Common myeloid progenitor, CD34-positive (primary cell): ENCODE results near the gene SSH3.

Experiments
- CTCF ChIA-PET: fragments of 350-600 bp; sonication (Branson Sonifier 250); formaldehyde crosslinking; loops from one replicate; lab custom pipeline; 2021; ENCODE audit warnings: antibody characterized with exemption; lab: Charles Lee
- POLR2A ChIA-PET: fragments of 350-600 bp; sonication (Branson Sonifier 250); formaldehyde crosslinking; loops from one replicate; lab custom pipeline; 2021; ENCODE audit warnings: antibody characterized with exemption; lab: Charles Lee
- DNase-seq, 3 donors: peaks; one replicate each; pipeline versions ENCODE4 v3.0.0 to v3.0.0-alpha.2; 2013
- H3K27ac ChIP-seq, 2 experiments: 1 replicate in 1 of 2; 2 replicates in 1 of 2; pipeline ENCODE4 v1.7.0; 2013; ENCODE audit warnings: inconsistent platforms in 2 of 2, low read length in 2 of 2, mild to moderate bottlenecking in 2 of 2, low read depth in 1 of 2, moderate library complexity in 1 of 2; ENCODE audit not compliant: severe bottlenecking in 2 of 2, insufficient read depth in 1 of 2, poor library complexity in 1 of 2
- H3K27me3 ChIP-seq, 5 experiments: replicated peaks in 2 of 5; 1 replicate in 3 of 5; 2 replicates in 2 of 5; pipeline versions ENCODE4 v1.6.1 to v1.7.0; 2013; ENCODE audit warnings: low read length in 4 of 5, mild to moderate bottlenecking in 2 of 5, moderate library complexity in 2 of 5, inconsistent platforms in 1 of 5; ENCODE audit not compliant: insufficient read depth in 5 of 5, control insufficient read depth in 4 of 5
- H3K36me3 ChIP-seq, 4 experiments: 1 replicate in 2 of 4; 2 replicates in 2 of 4; pipeline versions ENCODE4 v1.6.1 to v1.7.0; 2013; ENCODE audit warnings: low read length in 3 of 4, control low read depth in 1 of 4, mild to moderate bottlenecking in 1 of 4; ENCODE audit not compliant: control insufficient read depth in 4 of 4, insufficient read depth in 4 of 4
- H3K4me1 ChIP-seq, 4 experiments: 1 replicate in 3 of 4; 2 replicates in 1 of 4; pipeline versions ENCODE4 v1.6.1 to v1.7.1; 2013; ENCODE audit warnings: low read length in 3 of 4, mild to moderate bottlenecking in 3 of 4, control low read depth in 1 of 4, inconsistent platforms in 1 of 4, moderate library complexity in 1 of 4; ENCODE audit not compliant: control insufficient read depth in 4 of 4, insufficient read depth in 4 of 4; ENCODE audit errors: control extremely low read depth in 1 of 4
- H3K4me3 ChIP-seq, 7 experiments: 1 replicate in 4 of 7; 2 replicates in 3 of 7; pipeline versions ENCODE4 v1.5.1 to v1.7.0; 2013; ENCODE audit warnings: mild to moderate bottlenecking in 7 of 7, low read length in 6 of 7, moderate library complexity in 6 of 7, inconsistent platforms in 2 of 7, low read depth in 2 of 7, control low read depth in 1 of 7; ENCODE audit not compliant: insufficient read depth in 4 of 7, control insufficient read depth in 1 of 7; ENCODE audit errors: extremely low read depth in 1 of 7
- H3K9me3 ChIP-seq, 5 experiments: 1 replicate in 4 of 5; 2 replicates in 1 of 5; pipeline versions ENCODE4 v1.6.1 to v1.7.1; 2013; ENCODE audit warnings: low read length in 4 of 5, mild to moderate bottlenecking in 2 of 5, inconsistent platforms in 1 of 5, low read depth in 1 of 5, moderate library complexity in 1 of 5; ENCODE audit not compliant: control insufficient read depth in 4 of 5, insufficient read depth in 2 of 5; ENCODE audit errors: control extremely low read depth in 1 of 5
- WGBS: methylation state at CpG from one replicate; pipeline ENCODE4 v1.1.5; 2013; ENCODE audit not compliant: insufficient coverage; 5-methylcytosine and 5-hydroxymethylcytosine counted together

The SSH3 gene

DNA sequence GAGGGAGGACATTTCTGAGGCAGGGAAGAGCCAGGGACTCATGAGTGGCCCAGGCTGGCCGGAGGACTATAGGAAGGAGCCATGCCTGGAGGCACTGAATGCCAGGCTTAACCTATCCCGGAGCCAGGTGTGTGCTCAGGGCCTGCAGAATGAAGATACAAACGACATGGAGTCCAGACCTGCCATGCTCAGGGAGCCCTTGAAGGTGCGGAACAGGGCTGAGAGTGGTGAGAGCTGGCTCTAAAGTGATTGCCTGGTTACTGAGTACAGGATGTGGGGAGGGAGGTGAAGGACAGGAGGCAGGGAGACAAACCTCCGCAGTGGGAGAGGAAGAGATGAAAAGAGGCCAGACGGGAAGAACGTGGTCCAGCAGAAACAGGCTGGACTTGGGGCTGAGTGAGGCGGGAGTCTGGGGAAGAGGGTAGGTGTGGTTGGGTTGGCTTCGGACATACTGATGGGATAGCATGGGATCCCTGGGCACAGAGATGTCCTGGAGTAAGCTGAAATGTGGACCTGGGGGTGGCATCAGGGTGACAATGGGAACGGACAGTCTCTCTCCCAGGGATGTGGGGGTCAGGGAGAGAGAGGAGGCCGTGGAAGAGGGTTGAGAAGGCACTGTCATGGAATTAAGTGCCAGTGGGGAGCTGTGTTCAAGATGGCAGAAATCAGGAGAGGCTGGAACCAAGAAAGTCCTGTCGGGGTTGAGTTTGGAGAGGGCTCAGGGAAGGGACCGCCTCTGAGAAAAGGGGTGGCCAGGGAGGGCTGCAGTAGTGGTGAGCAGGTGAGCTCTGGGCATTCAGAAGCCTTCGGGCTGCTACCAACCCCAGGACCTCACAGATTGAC is 15.8 kb upstream of the SSH3 start:
- CTCF ChIA-PET = interaction anchor here (0.7 to 5.8 kb wide), 11 partner anchors 10 to 64 kb away, joined by 3 to 70 read pairs (median 4); partner anchors contain the start of gene GRK2
- no peaks in the 10 kb centered on the region for H3K9me3 ChIP-seq
- peak overlapping the region; percentile 90 to 97 for H3K27ac ChIP-seq
- peak in 2 of 3 donors; percentile 57 to 59 for DNase-seq
- 37% methylated on average over 11 of the region's 14 CpGs for WGBS
- peak overlapping the region in 4 of 7 experiments; percentile 56 to 81 (median 76) for H3K4me3 ChIP-seq
- H3K4me1 ChIP-seq = peaks cover 0 to 88% (median 79%) of the 10 kb centered on the region in 4 experiments
- peaks cover 0 to 74% (median 48%) of the 10 kb centered on the region in 4 experiments for H3K36me3 ChIP-seq
- no peaks in the 10 kb centered on the region for H3K27me3 ChIP-seq
- POLR2A ChIA-PET = interaction anchor here (0.7 to 7.7 kb wide), 11 partner anchors 10 to 393 kb away, joined by 3 to 211 read pairs (median 11); partner anchors contain the start of genes GRK2, POLD4 and SSH3

DNA sequence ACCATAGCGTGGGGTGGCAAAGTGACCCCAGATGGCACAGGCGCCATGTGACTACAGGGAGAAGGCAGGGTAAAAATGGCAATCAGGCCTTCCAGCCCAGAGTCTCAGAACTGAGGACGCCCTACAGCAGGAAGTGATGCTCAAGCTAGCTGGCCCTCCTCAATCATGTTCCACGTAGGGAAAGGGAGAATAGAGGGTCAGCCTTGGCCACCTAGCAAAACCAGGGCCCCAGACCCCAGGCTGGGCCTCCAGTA is 15.2 kb upstream of the SSH3 start:
- 19% methylated on average over 4 of the region's 4 CpGs for WGBS
- Histone ChIP-seq H3K4me1 (peaks cover 0 to 83% (median 73%) of the 10 kb centered on the region in 4 experiments), H3K4me3 (peak overlapping the region in 4 of 7 experiments; percentile 56 to 81 (median 76)), H3K27me3 (no peaks in the 10 kb centered on the region), H3K27ac (peak overlapping the region; percentile 90 to 97), H3K9me3 (no peaks in the 10 kb centered on the region), H3K36me3 (peaks cover 5 to 74% (median 45%) of the 10 kb centered on the region in 4 experiments)
- DNase-seq = no peak
- POLR2A ChIA-PET = interaction anchor here (0.7 to 7.7 kb wide), 11 partner anchors 10 to 393 kb away, joined by 3 to 211 read pairs (median 11); partner anchors contain the start of genes GRK2, POLD4 and SSH3
- CTCF ChIA-PET = interaction anchor here (0.7 to 5.8 kb wide), 10 partner anchors 10 to 63 kb away, joined by 3 to 70 read pairs (median 6); partner anchors contain the start of gene GRK2

DNA sequence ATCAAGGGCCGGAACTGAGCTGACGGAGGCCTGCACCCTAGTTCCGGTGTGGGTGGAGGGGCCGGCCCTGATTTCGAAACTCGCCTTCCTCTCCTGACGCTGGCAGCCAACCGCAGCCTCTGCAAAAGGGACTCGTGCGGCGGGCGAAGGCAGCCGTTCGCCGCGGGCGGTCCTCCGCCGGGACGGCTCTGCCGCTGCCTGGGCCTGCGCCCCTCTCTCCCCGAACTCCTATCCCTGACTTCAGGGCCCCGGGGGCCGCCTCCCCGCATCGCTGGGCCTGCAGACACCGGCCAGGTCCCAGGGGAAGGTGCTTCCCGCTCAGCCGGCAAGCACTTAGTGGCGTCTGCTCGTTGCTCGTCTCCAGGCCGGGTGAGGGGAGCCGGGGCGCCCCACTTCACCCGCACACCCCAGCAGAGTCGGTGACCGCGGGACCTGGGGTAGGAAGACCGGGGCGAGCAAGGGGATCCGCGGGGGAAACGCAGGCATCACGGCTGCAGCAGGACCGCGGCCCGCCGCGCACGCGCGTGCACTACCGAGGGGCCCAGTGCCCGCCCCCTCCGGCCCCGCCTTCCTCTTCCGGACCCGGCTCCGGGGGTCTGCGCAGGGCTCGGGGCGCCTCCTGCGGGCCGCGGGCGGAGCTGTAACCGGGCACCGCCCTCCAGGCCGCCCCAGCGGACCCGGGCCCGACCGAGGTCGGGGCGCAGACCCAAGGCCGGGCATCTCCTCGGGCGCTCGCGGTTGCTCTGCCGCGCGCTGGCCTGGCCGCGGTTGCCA is 14.7 kb upstream of the SSH3 start:
- 0% methylated on average over 79 of the region's 87 CpGs for WGBS
- Histone ChIP-seq H3K27ac (peak overlapping the region; percentile 90 to 97), H3K36me3 (peaks cover 7 to 73% (median 43%) of the 10 kb centered on the region in 4 experiments), H3K4me1 (peaks cover 0 to 78% (median 68%) of the 10 kb centered on the region in 4 experiments), H3K27me3 (no peaks in the 10 kb centered on the region), H3K4me3 (peak overlapping the region; percentile 48 to 81 (median 64)), H3K9me3 (no peaks in the 10 kb centered on the region)
- ChIA-PET POLR2A (interaction anchor here (0.6 to 7.7 kb wide), 15 partner anchors 11 to 392 kb away, joined by 3 to 211 read pairs (median 8); partner anchors contain the start of genes GRK2, POLD4 and SSH3), CTCF (interaction anchor here (0.7 to 5.8 kb wide), 13 partner anchors 10 to 190 kb away, joined by 3 to 70 read pairs (median 4); partner anchors contain the start of gene GRK2)
- peak; percentile 95 to 97 (median 97) for DNase-seq

DNA sequence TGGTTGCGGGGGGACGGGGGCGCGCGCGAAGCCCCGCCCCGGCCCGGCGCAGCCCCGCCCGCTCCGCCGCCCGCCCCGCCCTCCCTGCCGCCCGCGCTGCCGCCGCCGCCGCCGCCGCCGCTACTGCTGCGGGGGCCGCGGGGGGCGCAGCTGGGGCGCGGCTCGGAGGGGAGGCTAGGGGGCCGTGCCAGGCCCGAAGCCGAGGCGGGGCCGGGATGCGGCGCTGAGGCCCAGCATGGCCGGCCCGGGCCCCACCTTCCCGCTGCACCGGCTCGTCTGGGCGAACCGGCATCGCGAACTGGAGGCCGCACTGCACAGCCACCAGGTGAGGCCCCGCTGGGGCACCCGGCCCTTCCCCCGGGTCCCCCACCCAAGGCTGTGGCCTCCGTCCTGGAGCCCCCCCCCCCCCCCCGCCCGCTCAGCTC is 14.1 kb upstream of the SSH3 start, which contains the start of gene ANKRD13D:
Gene ANKRD13D (plus strand): TSS at position 78 of the 425 bp plus-strand sequence. CDS start 158 bp downstream, at position 236.
- Histone ChIP-seq H3K27ac (peak within 1 kb of the TSS; percentile 90 to 97), H3K4me3 (peak within 1 kb of the TSS; percentile 48 to 84 (median 73)), H3K36me3 (peaks cover 9 to 73% (median 38%) of the 10 kb centered on the region in 4 experiments), H3K4me1 (peaks cover 0 to 72% (median 62%) of the 10 kb centered on the region in 4 experiments), H3K9me3 (peaks cover 0 to 2% (median 0%) of the 10 kb centered on the region in 5 experiments), H3K27me3 (no peaks in the 10 kb centered on the region)
- peak in 1 of 3 donors; percentile 62 for DNase-seq
- ChIA-PET POLR2A (interaction anchor here (0.7 to 7.7 kb wide), 11 partner anchors 11 to 64 kb away, joined by 3 to 211 read pairs (median 11); partner anchors contain the start of genes GRK2, POLD4 and SSH3), CTCF (interaction anchor here (0.7 to 5.8 kb wide), 11 partner anchors 10 to 190 kb away, joined by 3 to 70 read pairs (median 9); partner anchors contain the start of genes GRK2 and SSH3)
- WGBS = 0% methylated on average over 24 of the region's 56 CpGs

DNA sequence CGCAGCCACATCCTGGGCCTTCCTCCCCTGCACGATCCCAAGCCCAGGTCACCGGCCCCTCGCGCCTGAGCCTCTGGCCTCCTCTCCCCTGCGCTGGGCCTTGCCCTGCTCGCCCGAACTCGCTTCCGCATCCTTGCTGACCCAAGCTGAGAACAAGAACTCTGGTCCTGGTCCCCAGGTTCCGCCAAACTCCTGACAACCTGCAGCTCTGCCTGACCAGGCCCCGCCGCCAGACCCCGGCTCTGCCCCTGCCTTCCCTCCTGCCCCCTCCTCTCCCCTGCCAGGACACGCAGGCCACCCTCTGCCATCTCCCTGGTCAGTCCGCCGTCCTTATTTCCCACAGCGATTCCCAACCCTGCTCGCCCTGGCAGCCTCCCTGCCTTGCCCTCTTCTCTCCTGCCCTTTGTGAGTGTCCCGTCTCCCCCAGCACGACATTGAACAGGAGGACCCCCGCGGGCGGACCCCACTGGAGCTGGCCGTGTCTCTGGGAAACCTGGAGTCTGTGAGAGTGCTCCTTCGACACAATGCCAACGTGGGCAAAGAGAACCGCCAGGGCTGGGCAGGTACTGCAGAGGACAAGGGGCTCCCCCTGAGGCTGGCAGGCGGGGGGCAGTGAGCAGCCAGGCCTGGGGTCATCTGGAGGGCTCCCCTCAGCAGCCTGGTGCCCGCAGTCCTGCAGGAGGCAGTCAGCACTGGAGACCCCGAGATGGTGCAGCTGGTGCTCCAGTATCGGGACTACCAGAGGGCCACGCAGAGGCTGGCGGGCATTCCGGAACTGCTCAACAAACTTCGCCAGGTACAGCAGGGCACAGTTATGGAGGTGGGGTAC is 13.5 kb upstream of the SSH3 start:
- Histone ChIP-seq H3K9me3 (peaks cover 0 to 7% (median 0%) of the 10 kb centered on the region in 5 experiments), H3K27ac (peak overlapping the region; percentile 40 to 76), H3K27me3 (no peaks in the 10 kb centered on the region), H3K4me3 (peak overlapping the region; percentile 36 to 84 (median 73)), H3K4me1 (peaks cover 0 to 65% (median 56%) of the 10 kb centered on the region in 4 experiments), H3K36me3 (peaks cover 12 to 73% (median 38%) of the 10 kb centered on the region in 4 experiments)
- POLR2A ChIA-PET = interaction anchor here (2.4 to 7.7 kb wide), 5 partner anchors 12 to 28 kb away, joined by 11 to 211 read pairs (median 79); partner anchors contain the start of genes GRK2 and SSH3
- WGBS = 32% methylated on average over 33 of the region's 36 CpGs
- CTCF ChIA-PET = interaction anchor here (1.0 to 5.8 kb wide), 7 partner anchors 9 to 27 kb away, joined by 3 to 70 read pairs (median 11); partner anchors contain the start of genes GRK2 and SSH3
- DNase-seq = no peak
